ENCODE measurements around the gene AHRR. TPM values are rescaled to one million over a fixed set of nuclear protein-coding genes. Genes with fewer than 3 reads are reported as not detected.

The AHRR gene
- total RNA-seq, 1 donor from 2014 or later: 7.4 TPM

DNA sequence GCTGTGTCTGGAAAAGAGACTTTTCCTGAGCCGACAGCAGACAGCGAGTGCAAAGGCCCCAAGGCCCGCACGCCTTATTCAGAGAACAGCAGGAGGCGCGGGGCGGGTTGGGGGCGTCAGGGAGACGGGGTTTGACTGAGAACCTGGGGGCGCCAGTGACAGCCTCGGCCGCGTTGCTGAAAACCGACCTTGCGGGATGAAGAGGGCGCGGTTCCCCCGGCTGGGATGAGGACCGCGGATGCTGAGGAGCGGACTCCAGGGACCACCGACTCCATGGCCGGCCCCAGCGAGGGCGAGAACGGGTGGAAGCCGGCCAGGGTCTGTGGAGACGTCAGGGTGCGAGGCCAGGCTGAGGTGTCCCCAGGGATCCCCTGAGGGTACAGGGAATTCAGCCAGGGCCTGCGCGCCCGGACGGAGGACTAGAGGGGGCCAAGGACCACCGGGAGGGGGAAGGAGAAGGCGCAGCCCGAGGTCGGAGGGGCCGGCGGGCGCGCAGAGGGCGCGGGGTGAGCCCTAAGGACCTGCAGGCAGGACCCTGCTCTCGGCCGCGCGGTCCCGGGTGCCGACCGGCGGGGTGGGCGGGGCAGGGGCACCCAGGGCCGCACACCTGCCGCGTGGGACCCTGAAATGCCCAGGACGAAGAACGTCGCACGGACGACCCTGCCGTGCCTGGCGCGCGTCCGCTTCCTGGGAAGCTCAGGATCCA, 837 bp upstream of the AHRR start:
- no peak for DNase-seq (ENCODE audit: low spot score)

DNA sequence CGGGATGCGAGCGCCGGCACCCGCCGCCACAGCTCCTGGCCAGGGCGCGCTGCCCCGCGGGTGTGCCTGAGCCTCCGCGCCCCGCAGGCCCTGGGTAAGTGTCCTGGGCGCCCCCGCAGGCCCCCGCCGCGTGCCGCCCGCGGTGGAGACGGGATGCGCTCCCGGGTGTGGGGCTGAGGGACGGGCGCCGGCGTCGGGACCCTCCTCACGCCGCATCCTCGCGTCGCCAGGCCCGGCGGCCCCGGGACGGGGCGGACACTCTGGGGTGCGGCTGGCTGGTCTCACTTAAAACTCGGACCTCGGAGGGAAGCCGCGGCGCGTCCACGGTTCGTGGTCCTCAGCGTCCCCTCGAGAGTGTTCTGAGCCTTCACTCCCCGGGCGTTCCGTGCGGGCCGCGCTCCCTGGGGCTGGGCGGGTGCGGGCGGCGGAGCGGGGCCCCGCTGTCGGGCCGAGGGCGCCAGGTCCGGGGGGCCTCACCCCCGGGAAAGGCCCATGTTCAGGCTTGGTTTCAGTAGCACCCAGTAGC, 275 bp downstream of the AHRR start:
- no peak for DNase-seq (ENCODE audit: low spot score)

DNA sequence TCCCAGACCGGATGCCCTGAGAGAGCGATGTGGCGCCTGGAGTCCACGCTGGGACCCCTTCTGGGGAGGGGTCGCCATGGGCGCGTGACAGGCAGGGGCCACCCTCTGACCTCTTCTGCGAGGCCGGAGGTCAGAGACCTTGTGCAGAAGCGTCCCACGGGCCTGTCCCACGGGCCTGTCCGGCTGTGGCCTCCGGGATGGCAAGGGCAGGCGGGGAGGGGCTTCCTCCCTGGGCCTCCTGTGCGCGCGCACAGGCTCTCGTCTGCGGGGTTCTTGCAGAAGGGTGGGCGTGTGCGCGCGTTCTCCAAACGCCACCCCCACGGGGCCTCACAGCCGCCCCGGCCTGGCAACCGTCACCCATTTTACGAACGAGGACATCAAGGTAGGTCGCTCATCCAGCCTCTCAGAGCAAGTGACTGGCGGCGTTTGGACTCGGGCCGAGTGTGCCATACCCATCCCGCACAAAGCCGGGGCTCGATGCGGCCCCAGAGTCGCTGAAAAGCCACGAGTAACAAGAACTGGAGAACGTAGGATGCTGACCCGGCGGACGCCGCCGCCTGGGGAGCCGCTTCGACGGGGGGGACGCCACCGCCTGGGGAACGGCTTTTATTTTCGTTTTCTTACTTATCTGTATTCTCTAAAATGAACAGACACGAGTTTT, 897 bp downstream of the AHRR start:
- DNase-seq (ENCODE audit: low spot score): no peak

DNA sequence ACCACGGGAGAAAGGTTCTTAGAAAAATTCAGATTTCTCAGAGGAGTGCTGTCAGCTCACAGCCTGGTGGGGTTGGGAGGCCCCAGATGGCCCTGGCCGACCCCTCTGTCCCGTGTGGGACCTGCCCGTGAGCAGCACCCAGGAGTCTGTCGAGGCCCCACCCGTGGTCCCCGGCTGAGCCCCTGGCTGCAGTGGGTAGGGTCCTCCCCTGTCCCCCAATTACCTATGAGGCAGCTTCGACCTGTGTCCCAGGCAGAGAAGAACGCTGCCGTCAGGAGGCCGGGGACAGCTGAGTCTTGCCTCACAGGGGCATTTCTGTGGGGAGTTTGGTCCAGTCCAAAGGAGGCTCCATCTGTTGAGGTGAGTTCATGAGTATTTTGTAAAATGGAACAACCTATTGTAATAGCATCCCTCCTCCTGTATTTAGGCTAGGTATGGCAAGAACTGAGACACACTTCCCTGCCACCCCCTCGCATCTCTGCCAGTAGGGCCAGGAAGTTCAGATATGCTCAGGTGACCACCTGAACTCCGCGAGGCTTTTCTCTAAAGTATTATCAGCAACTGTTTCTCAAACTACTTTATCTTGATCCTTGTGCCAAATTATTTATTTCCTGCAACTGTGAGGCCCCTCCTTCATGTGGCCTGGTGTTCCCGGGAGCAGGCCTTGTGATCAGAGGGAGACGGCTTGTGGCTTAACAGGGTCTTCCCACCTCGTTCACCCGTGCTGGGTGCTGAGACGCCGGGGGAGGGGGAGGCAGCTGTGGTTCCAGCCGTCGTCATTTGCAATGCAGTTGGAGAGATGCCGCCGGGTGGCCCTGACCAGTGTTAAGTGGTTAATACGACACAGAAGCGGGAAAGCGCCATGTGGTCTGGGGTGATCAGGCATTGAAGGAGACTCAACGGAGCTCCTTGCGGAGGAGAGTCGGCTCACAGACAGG, 1.7 kb downstream of the AHRR start:
- DNase-seq (ENCODE audit: low spot score): no peak

DNA sequence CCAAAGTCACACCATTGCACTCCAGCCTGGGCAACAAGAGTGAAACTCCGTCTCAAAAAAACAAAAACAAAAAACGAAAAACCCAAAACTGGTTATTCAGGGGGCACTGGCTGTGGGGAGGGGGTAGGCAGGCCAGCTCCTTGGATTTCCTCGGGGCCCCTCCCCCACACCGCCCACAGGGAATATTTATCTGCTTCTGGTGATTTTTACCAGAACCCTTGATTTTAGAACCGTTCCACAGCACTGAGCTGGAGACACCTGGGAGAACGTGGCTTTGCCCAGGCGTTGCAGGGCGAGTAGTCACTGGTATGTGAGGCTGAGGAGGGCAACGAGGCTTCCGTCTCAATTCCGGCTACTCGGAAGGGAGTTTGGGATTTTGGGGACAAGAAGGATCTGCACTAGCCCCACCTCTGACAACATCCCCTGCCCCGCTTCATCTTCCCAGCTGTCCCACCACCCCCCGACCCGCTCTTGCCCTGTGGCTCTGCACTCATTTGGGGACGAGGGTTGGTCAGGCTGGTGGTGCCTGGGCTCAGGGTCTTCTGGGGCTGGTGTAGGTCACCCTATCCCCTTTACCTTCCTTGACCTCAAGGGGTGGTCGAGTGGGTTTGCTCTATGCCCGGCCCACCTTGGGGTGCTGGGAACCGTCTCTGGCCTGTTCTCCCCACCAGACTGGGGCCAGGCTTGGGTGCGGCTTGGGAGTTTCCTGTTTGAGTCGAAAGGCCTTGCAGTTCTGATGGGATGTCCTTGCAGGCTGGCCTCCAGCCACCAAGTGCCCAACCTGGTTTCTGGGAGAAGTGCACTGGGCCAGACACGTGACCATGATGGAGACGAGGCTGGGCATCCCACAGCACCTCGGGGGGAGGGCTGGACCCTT, 3.5 kb downstream of the AHRR start:
- no peak for DNase-seq (ENCODE audit: low spot score)

DNA sequence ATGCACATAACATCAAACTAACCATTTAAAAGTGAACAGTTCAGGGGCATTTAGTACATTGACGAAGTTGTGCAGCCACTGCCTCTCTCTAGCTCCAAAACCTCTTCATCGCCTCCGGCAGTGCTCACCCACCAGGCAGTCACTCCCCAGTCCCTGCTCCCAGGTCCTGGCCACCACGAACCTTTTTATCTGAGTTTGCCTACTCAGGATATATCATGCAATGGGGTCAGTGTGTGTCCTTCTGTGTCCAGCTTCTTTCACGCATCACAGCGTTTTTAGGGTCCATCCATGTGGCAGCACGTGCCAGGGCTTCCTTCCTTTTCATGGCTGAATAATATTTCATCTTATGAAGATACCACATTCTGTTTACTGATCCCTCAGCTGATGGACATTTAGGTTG, 4.6 kb downstream of the AHRR start:
- DNase-seq (ENCODE audit: low spot score): no peak

DNA sequence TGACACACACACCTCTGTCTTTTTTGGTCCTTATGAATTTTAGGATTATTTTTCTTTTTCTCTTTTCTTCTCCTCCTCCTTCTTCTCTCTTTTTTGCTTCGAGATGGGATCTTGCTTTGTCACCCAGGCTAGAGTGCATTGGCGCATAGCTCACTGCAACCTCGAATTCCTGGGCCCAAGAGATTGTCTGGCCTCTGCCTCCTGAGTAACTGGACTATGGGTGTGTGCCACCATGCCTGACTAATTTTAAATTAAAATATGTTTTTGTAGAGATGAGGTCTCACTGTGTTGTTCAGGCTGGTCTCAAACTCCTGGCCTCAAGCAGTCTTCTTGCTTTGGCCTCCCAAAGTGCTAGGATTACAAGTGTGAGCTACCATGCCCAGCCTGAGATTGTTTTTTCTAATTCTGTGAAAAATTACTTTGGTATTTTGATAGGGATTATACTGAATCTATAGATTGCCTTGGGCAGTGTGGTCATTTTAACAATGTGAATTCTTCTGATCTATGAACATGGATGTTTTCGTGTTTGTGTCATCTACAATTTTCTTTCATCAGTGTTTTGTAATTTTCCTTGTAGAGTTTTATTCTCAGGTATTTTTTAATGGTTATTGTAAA, 7.7 kb downstream of the AHRR start:
- DNase-seq (ENCODE audit: low spot score): no peak

DNA sequence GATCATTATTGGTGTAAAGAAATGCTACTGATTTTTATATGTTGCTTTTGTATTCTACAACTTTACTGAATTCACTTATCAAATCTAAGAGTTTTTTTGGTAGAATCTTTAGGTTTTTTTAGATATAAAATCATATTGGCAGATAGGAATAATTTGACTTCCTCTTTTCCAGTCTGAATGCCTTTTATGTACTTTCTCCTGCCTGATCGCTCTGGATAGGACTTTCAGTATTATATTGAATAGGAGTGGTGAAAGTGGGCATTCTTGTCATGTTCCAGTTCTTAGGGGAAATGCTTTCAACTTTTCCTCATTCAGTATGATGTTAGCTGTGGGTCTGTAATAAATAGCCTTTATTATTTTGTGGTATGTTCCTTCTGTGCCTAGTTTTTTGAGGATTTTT, 8.3 kb downstream of the AHRR start:
- DNase-seq (ENCODE audit: low spot score): no peak

DNA sequence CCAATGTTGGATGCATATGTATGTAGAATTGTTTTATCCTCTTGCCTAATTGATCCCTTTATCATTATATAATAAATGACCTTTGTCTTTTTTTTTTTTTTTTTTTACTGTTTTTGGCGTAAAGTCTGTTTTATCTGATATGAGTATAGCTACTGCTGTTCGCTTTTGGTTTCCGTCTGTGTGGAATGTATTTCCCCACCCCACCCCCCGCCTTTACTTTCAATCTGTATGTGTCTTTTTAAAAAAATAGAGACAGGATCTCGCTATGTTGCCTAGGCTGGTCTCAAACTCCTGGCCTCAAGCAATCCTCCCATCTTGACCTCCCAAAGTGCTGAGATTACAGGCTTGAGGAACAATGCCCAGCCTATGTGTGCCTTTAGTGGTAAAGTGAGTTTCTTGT, 11.3 kb downstream of the AHRR start:
- no peak for DNase-seq (ENCODE audit: low spot score)

DNA sequence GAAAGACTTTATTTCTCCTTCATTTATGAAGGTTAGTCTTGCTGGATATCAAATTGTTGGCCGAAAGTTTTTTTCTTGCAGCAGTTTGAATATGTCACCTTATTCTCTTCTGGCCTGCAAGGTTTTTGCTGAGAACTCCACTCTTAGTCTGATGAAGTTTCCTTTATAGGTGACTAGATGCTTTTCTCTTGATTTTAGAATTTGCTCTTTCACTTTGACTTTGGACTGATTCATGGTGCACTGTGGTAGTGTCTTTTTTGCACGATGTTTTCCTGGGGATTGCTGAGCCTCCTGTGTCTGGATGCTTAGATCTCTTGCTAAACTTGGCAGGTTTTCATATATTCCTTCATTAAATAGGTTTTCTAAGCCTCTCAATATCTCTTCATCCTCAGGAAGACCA, 12.4 kb downstream of the AHRR start:
- no peak for DNase-seq (ENCODE audit: low spot score)

DNA sequence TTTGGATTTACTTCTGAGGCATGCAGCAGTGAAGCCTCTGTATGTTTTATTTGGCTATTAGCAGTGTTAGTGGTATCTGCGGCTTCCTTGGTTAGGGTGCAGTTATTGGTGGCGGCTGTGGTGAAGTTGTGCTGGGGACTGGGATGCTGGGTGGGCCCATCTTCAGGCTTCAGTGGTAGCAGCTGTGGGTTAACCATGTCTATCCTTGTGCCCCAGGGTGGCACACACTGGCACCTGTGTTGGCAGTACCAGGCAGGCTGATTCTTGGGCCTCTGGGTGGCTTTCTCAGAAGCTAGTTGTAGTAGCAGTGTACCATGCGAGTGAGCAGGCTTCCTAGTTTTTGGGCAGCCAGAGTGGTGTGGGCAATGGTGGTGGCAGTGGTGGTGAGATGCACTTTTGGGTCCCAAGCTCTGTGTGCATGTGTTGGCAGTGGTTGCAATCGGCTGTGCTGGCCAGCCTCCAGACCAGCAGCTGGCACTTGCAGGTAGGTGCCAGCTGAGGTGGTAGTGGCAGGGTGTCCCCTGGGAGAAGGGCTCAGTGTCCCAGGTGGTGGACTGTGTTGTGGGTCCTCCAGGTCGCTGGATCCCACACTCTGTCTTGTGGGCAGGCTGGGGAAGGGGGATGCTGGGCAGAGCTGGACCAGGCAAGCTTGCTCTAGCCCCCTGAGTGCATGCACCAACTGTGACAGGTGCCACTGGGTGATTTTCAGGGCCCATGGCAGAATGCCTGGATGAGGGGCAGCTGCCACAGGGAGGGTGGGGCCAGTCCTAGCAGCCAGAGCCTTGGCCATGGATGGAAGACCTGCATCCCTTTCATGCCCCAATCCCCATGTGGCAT, 13.6 kb downstream of the AHRR start:
- no peak for DNase-seq (ENCODE audit: low spot score)

DNA sequence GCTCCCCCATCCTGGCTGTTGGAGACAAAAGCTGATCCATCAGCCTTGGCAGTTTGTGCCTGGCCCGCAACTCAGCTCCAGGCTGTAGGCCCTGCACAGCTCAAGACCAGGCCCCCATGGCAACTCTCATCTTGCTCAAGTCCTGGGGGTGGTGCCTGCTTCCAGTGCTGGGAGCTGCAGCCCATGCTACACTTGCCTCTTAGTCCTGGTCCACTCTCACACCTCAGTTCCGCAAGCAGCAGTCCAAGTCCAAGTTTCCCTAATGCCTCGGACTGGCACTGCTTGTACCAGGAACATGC, 14.2 kb downstream of the AHRR start:
- no peak for DNase-seq (ENCODE audit: low spot score)

DNA sequence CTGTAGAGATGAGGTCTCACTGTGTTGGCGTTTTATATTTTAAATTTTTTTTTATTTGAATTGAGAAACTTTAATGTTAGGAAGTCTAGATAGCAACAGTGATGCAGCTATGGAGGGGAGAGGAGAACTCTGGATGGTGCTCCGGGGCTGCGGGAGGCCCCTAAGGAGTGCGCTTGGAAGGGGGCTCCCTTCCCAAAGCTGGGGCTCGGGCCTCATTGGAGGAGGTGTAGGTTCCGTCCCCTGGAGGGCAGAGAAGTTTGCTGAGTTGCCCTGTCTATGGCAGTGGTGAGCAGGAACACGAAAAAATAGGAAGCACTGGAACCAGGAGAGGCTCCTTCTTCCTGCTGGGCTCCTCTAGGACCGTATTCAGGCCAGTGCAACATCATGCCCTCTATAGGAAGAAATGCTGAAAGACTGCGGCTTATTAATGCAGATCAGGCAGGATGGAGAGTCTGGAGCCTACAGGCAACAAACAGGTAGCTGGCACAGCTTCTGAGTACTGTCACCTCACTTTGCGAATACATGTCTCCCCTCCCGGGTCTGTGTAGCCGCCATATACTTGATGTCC, 16.1 kb downstream of the AHRR start:
- no peak for DNase-seq (ENCODE audit: low spot score)

DNA sequence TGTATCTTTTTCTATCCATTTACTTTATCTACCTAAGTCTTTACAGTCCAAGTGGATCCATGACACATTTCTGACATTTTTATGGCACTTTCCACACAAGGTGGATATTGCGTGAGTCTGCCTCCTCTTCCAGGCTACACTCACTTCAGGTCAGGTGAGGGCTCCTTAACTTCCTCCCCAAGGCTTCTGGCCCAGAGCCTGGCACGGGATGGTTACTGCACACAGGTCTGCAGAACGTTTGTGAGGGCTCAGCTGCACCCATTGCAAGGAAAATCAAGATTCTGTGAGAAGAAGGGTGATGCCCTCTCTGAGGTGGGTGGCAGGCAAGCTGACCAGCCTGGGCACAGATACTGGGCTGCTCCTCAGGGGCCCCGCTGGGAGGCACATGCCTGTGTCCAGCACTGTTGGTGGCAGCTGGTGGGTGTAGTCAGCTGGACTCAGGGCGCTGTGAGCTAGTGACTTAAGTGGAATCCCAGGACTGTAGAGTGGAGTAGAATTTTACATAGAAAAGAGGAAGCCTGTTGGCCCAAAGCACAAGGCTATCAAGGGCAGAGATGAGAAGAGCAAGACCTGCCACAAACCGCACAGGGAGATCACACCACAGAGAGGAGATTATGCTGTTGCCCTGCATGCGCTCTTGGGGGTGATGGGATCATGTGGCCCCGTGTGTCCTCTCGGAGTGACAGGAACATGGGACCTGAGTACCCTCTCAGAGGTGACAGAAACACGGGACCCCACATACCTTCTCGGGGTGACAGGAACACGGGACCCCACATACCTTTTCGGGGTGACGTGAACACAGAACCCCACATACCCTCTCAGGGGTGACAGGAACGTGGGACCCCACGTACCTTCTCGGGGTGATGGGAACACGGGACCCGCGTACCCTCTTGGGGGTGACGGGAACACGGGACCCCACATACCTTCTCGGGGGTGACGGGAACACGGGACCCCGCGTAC, 21.3 kb downstream of the AHRR start:
- DNase-seq (ENCODE audit: low spot score): no peak

DNA sequence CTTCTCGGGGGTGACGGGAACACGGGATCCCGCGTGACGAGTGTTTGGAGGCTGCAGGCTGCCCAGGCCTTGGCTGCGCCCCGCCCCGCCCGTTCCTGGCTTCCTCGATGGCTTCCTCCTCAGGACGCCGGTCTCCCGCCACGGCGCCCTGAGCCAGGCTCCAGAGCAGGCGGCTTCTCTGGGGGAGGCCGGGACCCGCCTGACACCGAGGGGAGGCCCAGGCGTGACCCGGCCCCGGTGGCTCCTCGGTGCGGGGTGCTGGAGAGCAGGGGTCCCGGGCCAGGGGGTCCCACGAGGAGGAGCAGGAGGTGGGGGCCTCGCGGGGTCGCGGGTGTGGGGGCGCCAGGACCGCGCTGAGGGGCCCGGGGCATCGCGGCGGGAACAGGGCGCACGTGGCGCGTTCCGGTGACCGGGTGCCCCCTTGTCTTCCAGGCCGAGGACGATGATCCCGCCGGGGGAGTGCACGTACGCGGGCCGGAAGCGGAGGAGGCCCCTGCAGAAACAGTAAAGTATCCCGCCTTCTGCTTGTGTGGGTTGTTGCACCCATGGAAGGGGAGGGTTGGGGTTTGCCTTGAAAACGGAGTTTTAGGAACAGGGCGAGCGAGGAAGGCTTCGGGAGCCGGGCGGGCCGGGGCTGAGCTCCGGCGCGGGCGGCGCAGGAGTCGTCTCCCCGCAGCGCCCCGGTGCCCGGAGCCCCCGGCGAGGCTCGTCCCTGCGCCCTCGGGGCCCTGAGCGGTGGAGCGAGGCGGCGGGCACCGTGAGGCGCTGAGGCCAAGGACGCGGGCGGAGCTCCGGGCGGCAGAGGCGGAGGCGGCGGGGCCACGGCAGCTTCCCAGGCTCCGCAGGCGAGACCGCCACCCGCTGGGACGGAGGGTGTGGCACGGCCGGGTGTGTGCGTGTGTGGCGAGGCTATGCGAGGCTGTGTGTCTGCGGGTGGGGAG, 22.2 kb downstream of the AHRR start:
- no peak for DNase-seq (ENCODE audit: low spot score)

DNA sequence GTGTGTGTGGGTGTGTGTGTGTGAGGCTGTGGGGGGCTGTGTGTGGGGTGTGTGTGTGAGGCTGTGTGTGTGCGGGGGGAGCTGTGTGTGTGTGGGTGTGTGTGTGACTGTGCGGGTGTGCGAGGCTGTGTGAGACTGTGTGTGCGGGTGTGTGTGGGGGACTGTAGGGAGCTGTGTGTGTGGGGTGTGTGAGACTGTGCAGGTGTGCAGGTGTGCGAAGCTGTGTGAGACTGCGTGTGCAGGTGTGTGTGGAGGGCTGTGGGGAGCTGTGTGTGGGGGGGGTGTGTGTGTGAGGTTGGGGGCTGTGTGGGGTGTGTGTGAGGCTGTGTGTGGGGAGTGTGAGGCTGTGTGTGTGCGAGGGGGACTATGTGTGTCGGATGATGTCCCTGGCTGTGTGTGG, 23.2 kb downstream of the AHRR start:
- no peak for DNase-seq (ENCODE audit: low spot score)

DNA sequence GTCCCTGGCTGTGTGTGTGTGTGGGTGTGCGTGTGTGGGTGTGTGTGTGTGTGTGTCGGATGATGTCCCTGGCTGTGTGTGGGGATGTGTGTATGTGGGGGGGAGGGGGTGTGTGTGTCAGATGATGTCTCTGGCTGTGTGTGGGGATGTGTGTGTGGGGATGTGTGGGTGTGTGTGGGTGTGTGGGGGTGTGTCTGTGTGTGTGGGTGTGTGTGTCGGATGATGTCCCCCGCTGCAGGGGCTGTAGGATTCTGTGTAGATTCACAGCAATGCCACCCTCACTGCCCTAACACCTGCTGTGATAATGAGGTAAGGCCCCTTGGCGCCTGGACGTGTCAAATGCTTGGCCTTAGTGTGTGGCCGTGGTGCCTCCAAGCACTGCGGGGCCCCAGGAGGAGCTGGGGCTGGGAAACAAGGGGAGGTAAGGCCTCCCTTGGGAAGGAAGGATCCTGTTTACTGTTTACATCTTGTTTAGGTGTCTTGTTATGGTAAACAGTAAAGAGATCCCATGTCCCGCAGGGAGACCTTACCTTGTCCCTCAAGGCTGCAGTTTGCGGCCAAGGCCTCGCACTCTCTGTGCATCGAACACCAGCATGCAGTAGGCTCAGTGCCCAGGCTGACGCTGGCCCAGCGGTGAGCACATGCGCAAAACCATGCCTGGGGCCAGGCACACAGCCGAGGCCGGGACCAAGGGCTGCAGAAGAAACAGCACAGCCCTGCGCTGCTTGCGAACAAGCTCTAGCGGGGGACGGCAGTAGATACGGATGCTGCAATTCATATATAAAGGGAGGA, 24.1 kb downstream of the AHRR start:
- DNase-seq (ENCODE audit: low spot score): no peak

All from ureter (tissue), 1 donor.